ENCODE results near the gene ANKRD30A. TPM values are rescaled to one million over a fixed set of nuclear protein-coding genes. Genes with fewer than 3 reads are reported as not detected.

The ANKRD30A gene
- total and polyA plus RNA-seq, 2 experiments from 2014 or later, result not detected

GRCh38 chr10:37234692-37235091, 109.3 kb downstream of the ANKRD30A start:
- Histone ChIP-seq H3K9me2 (ENCODE audit: insufficient read depth) (no peaks in the 10 kb centered on the region), H3K27ac (ENCODE audit: low read depth) (no peak overlapping the region), H3F3A (replicated peaks; ENCODE audit: low read depth) (no peaks in the 10 kb centered on the region), H3K79me2 (replicated peaks; ENCODE audit: insufficient read depth) (no peaks in the 10 kb centered on the region), H3K27me3 (ENCODE audit: insufficient read depth) (no peaks in the 10 kb centered on the region), H3K4me3 (no peak overlapping the region), H4K20me1 (replicated peaks; ENCODE audit: insufficient read depth) (no peaks in the 10 kb centered on the region), H2AFZ (no peak overlapping the region), H3K4me1 (ENCODE audit: insufficient read depth) (no peaks in the 10 kb centered on the region), H3K4me2 (no peak overlapping the region), H3K36me3 (ENCODE audit: insufficient read depth) (peaks cover 22% of the 10 kb centered on the region)
- Mint-ChIP-seq H3K4me3 (no peak overlapping the region), H3K4me1 (no peaks in the 10 kb centered on the region), H3K27ac (no peak overlapping the region), H3K9me3 (peaks cover 71% of the 10 kb centered on the region), H3K36me3 (ENCODE audit: low read depth) (peaks cover 4% of the 10 kb centered on the region; the same call in 1 of the 3 replicates), H3K27me3 (ENCODE audit: insufficient read depth, low read depth, poor library complexity) (no peaks in the 10 kb centered on the region)
- no peak for ATAC-seq
- no peak for DNase-seq (ENCODE audit: low spot score)
- TF ChIP-seq ETS1 (IDR thresholded peaks at IDR 0.05) (no peak), NANOG (IDR thresholded peaks at IDR 0.05; ENCODE audit: borderline replicate concordance) (no peak), STAT1 (IDR thresholded peaks at IDR 0.05; ENCODE audit: unreplicated experiment) (no peak), ZNF462 (CRISPR knock-in tag; IDR thresholded peaks at IDR 0.05) (no peak), EZH2phosphoT487 (IDR thresholded peaks at IDR 0.05; ENCODE audit: unreplicated experiment) (no peak), CREB1 (CRISPR knock-in tag; IDR thresholded peaks at IDR 0.05; ENCODE audit: low read depth) (no peak), EZH2 (IDR thresholded peaks at IDR 0.05; ENCODE audit: low read depth, unreplicated experiment) (no peak), ZNF331 (CRISPR knock-in tag; IDR thresholded peaks at IDR 0.05; ENCODE audit: low read depth) (no peak), ZNF114 (CRISPR knock-in tag; IDR thresholded peaks at IDR 0.05) (no peak), POLR2AphosphoS5 (IDR thresholded peaks at IDR 0.05; ENCODE audit: low read depth) (no peak), REST (IDR thresholded peaks at IDR 0.05; ENCODE audit: unreplicated experiment) (no peak), CTCF (conservative IDR thresholded peaks at IDR 0.05; ENCODE audit: low read depth in 2 of 2) (no peak), JUNB (IDR thresholded peaks at IDR 0.05; ENCODE audit: unreplicated experiment) (no peak)

All from GM23338 (cell line).